ENCODE results near the gene GRWD1.

Gene GRWD1

DNA sequence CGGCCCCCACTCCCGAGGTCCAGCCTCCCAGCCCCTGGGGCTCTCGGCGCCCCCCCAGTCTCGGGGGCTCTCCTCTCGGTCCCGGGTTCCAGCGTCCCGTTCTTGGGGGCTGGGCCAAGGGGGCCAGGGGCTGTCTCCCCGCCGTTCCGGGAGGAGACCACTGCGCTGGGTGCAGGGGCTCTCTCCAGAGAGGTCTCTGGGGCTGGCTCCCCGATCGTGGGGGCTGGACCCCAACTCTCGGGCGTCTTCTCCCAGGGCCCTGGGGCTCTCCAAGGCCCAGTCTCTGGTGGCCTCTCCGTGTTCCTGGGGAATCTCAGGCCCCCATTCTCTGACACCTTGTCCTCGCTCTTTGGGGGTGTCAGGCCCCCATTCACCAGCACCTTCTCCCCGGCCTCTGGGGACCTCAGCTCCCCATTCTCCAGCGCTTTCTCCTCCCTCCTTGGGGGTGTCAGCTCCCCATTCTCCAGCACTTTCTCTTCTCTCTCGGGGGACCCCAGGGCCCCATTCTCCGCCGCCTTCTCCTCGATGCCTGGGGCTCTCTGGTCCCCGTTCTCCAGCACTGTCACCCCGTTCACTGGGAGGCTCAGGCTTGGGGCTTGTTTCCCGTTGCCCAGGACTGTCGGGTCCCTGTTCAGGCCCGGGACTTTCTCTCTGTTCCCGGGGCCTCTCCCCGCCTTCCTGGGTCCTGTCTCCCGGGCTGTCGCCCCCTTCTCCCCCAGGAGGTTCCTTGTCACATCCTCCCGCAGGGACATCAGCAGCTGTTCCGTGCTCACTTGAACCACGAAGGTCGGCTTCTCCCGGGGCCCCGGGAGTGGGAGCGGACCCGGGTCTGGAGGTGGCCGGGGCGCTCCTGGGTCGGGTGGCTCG lies 52.2 kb downstream of the GRWD1 start:
- no peak for DNase-seq (ENCODE audit: low read depth)

DNA sequence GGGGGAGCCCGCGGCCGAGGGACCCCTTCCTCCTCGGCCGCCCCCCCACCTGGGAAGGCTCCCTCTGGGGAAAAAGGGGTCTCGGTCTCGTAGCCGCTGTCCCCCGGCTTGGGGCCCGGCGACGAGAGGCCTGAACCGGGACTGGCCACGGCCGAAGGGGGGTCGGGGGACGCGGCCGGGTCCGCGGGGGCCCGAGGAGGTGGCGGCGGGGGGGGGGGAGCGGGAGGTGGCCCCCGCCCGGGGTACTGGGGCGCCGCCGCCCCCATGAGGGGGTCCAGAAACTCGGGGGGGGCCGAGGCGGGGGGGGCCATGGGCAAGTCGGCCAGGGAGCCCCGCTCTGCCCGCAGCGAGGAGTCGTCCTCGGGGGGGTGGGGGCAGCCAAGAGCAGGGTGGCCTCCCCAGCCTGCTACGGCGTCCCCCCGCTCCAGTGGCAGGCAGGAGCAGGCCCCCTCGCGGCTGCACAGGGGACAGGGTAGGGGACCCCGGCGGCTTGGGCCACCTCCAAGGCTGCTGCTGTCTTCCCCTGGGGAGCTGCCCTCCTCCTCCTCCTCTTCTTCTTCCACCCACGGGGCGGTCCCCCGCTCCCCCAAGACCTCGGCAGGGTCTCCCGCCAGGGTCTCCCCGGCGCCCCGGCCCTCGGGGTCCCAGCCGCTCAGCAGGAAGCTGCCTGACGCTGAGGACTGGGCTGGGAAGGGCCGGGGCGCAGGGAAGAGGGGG lies 53.0 kb downstream of the GRWD1 start:
- DNase-seq (ENCODE audit: low read depth) = no peak

- DNase-seq (ENCODE audit: low read depth) = no peak
Observed at GRCh38 chr19:48499316-48500090, 53.7 kb downstream of the GRWD1 start.

DNA sequence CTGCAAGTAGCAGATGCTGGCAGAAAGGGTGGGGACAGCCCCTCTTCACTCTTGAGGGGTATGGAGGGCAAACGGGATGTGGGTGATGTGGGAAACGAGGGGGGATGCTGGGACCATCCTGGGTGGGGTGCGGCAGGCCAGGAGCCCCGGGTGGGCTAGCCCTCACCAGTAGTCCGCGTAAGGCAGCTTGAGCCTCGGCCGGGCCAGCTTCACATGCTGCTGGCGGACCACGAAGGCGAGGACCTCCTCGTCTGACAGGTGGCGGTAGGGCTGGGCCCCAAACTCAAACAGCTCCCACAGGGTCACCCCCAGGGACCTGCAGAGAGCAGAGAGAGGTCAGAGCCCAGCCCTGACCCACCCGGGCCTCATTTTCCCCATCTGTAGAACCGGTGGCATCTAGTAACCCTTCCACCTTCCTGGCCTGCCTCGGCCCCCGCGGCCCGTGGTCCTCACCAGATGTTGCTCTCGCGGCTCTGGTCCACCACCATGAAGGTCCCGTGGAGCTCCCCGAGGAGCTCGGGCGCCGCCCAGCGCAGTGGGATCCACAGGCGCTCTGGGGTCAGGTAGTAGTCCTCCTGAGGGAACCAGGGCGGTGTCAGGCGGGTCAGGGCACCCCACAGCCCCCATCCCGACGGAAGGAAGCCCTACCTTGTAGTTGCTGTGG lies 55.2 kb downstream of the GRWD1 start:
- DNase-seq (ENCODE audit: low read depth) = no peak

DNA sequence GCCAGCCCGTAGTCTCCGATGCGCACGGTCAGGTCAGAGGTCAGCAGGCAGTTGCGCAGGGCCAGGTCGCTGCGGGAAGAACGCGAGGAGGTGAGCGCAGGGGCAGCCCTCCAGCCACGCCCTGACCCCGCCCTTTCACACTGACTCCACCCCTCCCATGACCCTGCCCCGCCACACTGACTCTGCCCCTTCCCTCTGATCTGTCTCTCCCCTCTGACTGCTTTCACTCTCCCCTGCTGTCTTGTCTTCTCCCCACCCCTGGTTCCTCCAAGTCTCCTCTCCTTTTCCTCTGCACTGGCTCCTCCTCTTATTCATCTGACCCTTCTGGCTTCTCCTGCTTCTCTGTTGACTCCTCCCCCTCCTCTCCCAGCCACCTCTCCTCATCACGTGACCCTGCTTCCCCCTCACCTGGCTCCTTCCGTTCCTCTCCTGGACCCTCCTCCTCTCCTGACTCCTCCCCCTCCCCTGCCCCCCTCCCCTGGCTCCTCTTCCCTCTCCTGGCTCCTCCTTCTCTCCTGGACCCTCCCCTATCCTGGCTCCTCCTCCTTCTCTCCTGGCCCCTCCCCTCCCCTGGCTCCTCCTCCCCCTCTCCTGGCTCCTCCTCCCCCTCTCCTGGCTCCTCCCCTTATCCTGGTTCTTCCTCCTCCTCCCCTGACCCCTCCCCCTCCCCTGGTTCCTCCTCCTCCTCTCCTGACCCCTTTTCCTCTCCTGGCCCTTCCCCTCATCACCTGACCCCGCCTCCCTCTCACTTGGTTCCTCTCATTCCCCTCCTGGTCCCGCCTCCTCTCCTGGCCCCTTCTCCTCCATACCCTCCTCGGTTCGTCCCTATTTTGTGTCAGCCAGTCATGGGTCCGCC lies 55.9 kb downstream of the GRWD1 start:
- DNase-seq (ENCODE audit: low read depth) = no peak

DNA sequence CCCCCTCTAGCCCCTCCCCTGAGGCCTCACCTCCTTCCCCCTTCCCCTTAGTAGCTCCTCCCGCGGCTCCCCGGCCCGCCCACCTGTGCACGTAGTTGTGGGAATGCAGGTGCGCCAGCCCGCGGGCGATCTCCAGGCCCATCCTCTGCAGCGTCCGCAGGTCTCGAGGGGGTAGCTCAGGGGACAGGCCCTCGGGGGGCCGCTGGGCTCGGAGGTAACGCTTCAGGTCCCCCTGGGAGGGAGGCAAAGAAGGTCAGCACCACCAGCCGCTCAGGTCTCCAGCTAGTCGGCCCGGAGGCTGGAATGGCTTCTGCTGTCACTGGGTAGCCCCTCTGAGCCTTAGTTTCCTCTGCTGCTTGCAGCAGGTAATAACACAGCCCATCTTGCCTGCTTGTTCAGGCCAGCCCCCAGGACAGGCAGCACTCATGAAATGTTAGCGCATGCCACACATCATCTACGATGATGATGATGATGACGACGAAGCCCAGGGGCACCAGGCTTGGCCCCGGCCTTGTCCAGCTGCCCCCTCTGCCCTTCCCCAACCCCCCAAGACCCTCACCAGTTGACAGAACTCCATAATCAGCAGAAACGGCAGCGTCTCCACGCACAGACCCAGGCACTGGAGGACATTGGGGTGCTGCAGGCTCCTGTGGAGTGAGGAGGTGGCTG lies 56.7 kb downstream of the GRWD1 start:
- DNase-seq (ENCODE audit: low read depth) = no peak

DNA sequence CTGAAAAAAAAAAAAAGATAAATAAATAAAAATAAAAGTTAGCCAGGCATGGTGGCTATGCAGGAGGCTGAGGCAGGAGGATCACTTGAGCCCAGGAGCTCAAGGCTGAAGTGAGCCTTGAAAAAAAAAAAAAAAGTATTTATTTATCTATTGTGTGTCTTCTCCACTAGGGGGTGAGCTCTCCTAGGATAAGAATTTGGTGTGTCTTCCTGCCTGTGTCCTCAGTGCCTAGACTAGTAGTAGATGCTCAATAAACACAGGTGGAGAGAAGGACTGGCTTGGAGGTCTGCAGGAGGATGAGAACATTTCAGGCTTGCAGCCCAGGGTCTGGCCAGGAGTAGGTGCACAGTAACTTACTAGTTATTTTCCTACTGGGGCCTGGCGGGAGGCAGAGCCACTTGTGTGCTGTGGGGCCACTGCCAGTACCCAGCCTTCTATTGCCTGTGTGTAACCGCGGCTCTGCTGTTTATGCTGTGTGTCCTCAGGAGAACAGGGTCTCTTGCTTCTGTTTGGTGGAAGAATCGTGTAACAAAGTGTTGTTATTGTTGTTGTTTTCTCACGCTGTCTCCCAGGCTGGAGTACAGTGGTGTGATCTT lies 60.5 kb downstream of the GRWD1 start:
- no peak for DNase-seq (ENCODE audit: low read depth)

Measured in GM04504 (cell line).